Right lobe of liver (tissue), 4 donors: ENCODE data around the gene DNAH1.

ENCODE experiments used
- CTCF ChIP-seq, 4 donors: fragments of 200-600 bp in 3 of 4; fragments of 450-650 bp in 1 of 4; IDR thresholded peaks; one replicate each; pipeline versions ENCODE4 v1.5.1 to v1.8.0; 2016 to 2022; ENCODE audit warnings: antibody characterized with exemption in 4 of 4, mild to moderate bottlenecking in 2 of 4
- POLR2A ChIP-seq: fragments of 450-650 bp; IDR thresholded peaks from one replicate; pipeline ENCODE4 v1.6.1; 2017; ENCODE audit warnings: antibody characterized with exemption, mild to moderate bottlenecking
- donor health status: DM: no; HTN: no; CAD: no.
- donor health status: DM: no; HTN: no; CAD: no.
- donor health status: DM: no; HTN: yes; CAD: no.

DNA sequence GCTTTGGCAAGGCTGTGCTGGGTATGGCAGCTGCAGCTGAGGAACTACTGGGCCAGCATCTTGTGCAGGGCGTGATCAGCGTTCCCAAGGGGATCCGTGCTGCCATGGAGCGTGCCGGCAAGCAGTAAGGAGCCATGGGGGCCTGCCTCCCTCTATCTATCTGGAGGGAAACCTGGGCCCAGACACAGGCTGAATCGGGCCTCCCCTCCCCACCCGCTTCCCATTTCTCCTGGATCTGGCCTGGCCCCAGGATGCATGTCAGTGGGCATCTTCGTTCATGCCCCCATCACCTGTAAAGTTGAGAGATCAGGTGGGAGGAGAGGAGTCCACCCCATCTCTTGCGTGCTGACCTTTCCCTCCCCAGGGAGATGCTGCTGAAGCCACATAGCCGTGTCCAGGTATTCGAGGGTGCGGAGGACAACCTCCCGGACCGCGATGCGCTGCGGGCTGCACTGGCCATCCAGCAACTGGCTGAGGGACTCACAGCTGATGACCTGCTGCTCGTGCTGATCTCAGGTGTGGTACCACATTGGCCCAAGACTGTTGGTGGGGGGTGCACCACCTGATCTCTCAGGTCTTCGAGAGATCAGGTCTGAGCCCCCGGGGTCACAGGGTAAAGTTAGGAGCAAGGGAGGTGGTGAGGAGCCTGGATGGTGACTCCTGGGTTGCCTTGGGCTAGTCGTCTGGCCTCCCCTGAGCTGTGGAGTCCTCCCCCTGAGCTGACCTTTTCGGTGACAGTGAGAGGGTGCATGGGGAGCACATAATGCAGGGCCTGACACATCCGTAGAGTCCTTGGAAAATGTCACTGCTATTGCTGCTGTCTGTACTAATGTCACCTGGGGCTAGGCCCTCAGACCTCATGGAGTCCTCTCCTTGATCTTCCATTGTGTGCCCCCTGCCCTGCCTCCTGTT is 25.3 kb upstream of the DNAH1 start:
- TF ChIP-seq CTCF (IDR thresholded peaks at IDR 0.05) (no peak), POLR2A (no peak)
